ENCODE measurements around the gene GNAQ.

Gene GNAQ

DNA sequence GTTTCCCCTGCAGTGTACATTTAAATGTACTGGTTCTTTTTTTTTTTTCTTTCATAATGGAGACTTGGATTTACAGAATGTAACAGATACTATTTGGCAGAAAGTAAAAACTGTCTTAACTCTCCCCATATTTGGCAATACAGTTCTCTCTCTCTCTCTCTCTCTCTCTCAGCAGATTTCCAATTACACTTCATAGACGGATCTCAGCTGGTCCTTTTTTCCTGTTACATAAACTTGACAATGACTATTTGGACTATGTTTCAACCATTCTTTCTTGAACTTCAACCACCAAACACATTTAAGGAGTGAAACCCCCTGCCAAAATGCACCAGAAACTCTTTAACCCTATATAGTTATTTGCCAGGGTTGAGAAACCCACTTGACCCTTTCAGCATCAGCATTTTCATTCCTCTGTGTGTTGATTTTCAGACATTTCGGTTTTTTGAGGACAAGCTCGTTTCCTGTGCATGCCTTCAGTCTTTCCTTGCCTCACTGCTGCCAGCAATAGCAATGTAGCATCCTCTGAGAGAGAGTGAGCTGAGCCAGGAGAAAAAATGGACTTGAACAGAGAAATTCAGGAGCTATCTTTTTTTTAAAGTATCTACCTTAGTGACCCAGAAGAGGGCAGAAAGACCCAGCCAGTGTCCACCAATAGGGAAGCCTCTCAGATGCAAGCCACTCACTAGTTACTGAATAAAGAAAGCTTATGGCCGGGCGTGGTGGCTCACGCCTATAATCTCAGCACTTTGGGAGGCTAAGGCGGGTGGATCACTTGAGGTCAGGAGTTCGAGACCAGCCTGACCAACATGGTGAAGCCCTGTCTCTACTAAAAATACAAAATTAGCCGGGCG, 357.4 kb downstream of the GNAQ start:
- Histone ChIP-seq H3K27ac (no peak overlapping the region), H3K27me3 (no peaks in the 10 kb centered on the region), H3K36me3 (no peaks in the 10 kb centered on the region), H3K4me1 (peaks cover 0 to 9% (median 2%) of the 10 kb centered on the region in 4 donors), H3K4me3 (no peak overlapping the region), H3K9me3 (no peaks in the 10 kb centered on the region)
- intact Hi-C loops (cut with DNase I; ENCODE audit: low total_unique reads) = no loop called here
- DNase-seq = no peak
- TF ChIP-seq, protein P1, sequence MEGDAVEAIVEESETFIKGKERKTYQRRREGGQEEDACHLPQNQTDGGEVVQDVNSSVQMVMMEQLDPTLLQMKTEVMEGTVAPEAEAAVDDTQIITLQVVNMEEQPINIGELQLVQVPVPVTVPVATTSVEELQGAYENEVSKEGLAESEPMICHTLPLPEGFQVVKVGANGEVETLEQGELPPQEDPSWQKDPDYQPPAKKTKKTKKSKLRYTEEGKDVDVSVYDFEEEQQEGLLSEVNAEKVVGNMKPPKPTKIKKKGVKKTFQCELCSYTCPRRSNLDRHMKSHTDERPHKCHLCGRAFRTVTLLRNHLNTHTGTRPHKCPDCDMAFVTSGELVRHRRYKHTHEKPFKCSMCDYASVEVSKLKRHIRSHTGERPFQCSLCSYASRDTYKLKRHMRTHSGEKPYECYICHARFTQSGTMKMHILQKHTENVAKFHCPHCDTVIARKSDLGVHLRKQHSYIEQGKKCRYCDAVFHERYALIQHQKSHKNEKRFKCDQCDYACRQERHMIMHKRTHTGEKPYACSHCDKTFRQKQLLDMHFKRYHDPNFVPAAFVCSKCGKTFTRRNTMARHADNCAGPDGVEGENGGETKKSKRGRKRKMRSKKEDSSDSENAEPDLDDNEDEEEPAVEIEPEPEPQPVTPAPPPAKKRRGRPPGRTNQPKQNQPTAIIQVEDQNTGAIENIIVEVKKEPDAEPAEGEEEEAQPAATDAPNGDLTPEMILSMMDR (IDR thresholded peaks at IDR 0.05) = no peak

GRCh38 chr9:77672183-77672582, 359.4 kb downstream of the GNAQ start:
- no peak for DNase-seq
- Histone ChIP-seq H3K27me3 (no peaks in the 10 kb centered on the region), H3K36me3 (no peaks in the 10 kb centered on the region), H3K9me3 (no peaks in the 10 kb centered on the region), H3K4me1 (peaks cover 0 to 9% (median 2%) of the 10 kb centered on the region in 4 donors), H3K4me3 (no peak overlapping the region), H3K27ac (no peak overlapping the region)
- TF ChIP-seq, protein P1 (IDR thresholded peaks at IDR 0.05) = no peak
- intact Hi-C loops (cut with DNase I; ENCODE audit: low total_unique reads) = no loop called here

- TF ChIP-seq, protein P1 (IDR thresholded peaks at IDR 0.05) = no peak
- Histone ChIP-seq H3K27me3 (no peaks in the 10 kb centered on the region), H3K9me3 (no peaks in the 10 kb centered on the region), H3K36me3 (no peaks in the 10 kb centered on the region), H3K27ac (no peak overlapping the region), H3K4me1 (peaks cover 0 to 17% (median 7%) of the 10 kb centered on the region in 4 donors), H3K4me3 (no peak overlapping the region)
- no peak for DNase-seq
- intact Hi-C loops (cut with DNase I; ENCODE audit: low total_unique reads) = no loop called here
Observed at GRCh38 chr9:77667151-77667550, 364.5 kb downstream of the GNAQ start.

All from tibial artery (tissue), 4 donors.